Stimulated activated CD8-positive, alpha-beta memory T cell treated with anti-CD3 and anti-CD28 coated beads, Interleukin-12 subunit alpha, Interleukin-12 subunit beta, amount 100 ng/mL, for 1 hour (primary cell): ENCODE measurements around the gene CPA5.

Source experiments
- DNase-seq: peaks from one replicate; pipeline ENCODE4 v3.0.0-alpha.2; 2020; ENCODE audit warnings: low read depth

The CPA5 gene

DNA sequence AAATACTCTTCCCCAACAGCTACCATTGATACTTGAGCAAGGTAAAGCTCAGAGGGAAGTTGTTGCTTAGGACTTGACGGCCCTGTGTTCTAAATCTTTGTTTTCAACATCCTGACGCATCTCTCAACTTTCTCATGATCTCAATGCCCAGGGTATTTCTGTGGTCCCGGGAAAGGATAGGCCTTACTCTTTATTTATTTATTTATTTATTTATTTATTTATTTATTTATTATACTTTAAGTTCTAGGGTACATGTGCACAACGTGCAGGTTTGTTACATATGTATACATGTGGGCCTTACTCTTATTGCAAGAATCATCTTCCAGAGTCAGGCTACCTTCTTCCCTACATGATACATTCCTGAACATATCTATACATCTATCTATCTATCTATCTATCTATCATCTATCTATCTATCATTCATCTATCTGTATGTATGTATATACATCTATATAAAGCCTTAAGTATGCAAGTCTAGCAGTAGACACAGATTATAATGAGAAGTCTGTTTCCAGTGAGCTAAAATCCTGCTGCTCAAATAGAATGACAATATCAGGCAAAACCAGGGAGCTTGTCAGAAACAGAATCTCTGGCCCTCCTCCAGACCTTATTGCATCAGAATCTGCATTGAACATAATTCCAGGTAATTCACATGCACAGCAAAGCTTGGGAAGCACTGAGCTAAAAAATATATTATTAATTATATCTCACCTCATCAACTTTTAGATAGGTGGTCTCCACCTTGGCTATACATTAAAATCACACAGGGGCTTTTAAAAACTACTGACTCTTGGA is 12.2 kb upstream of the CPA5 start:
- DNase-seq = no peak

DNA sequence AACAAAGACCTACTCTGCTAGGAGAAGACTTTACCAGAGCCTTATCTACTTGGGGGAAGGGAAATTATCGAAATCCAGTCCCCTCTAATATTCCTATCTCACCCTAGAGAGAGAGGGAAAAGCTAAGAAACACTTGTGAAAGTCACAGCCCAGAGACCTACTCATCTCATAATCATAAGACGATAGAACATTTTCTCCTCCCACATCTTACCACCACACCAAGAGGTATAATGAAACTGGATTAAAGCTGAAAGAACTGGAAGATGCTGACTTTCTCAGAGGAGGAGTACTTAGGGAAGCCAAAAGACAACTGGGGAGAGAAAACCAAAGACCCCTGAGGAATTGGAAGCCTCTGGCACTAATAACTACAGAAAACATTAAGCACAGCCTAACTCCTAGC is 10.8 kb upstream of the CPA5 start:
- DNase-seq = no peak

DNA sequence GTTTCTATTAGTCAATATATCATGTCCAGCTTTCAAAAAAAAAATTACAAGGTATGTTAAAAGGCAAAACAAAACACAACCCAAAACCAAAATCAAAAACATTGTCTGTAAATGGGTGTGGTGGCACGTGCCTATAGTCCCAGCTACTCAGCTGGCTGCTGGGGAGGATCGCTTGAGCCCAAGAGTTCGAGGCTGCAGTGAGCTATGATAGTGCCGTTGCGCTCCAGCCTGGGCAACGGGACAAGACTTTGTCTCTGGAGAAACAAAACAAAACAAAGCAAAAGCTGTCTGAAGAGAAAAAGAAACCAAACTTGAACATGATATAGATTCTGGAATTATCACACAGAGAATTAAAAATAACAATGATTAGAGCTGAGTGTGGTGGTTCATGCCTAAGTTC is 10.3 kb upstream of the CPA5 start:
- DNase-seq = no peak

DNA sequence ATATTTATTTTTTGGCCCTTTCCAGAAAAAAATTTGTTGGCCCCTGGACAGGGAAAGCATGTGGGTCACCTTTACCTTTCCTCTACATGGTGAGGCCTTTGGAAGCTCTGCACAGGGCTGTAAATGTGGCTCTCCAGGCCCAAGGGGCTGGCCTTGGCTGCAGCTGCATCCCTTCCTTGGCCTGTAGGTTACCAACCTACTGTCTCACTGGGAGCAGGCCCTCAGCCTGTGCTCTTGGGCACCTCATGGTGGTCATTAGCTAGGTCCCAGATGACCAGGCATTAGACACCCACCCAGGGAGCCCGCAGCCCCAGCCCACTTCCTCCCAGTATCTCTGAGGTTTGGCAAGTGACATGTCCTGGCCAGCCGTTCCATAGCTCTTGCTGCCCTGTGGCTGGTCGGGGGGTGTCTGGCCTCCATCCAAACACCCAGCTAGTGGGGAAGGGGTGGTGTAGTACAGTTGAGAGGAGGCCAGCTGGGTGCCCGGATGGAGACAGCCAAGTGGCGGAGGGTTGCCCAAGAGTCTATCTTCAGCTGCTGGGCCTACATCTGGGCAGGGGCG is 7.1 kb upstream of the CPA5 start:
- DNase-seq = no peak

DNA sequence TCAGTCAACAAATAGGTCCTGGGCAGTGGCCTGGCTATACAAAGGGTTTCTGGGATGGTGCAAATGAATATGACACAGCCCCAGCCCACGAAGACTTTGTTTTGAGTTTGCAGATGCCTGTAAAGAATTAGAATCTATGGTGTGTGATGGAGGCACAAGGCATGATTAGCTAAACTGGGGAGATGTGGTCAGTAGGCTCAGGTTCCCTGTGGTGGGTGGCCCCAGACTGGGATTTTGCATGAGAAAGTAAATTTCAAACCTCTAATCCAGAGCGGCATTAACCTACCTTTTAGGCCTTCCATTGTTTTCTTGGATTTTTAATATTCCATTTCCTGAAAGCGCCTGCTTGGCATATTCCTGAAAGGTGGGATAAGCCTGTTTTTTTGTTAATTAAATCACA is 6.4 kb upstream of the CPA5 start:
- DNase-seq = no peak

DNA sequence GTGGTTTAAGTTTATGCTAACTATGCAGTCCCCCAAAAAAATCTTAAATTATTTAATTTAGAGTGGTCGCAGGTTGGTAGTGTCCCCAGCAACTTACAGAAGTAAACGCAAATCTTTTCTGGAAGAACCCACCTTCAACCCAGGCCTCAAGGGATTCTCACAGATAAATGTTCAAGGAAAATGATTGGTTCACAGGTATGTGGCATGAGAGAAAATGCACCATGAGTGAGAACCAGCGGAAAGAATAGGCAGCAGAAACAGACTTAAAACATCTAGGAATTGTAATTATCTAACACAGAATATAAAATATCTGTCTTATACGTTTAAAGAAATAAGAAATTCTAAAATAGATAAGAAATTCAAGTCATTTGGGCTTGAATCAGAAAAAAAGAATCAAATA is 2.7 kb upstream of the CPA5 start:
- no peak for DNase-seq

DNA sequence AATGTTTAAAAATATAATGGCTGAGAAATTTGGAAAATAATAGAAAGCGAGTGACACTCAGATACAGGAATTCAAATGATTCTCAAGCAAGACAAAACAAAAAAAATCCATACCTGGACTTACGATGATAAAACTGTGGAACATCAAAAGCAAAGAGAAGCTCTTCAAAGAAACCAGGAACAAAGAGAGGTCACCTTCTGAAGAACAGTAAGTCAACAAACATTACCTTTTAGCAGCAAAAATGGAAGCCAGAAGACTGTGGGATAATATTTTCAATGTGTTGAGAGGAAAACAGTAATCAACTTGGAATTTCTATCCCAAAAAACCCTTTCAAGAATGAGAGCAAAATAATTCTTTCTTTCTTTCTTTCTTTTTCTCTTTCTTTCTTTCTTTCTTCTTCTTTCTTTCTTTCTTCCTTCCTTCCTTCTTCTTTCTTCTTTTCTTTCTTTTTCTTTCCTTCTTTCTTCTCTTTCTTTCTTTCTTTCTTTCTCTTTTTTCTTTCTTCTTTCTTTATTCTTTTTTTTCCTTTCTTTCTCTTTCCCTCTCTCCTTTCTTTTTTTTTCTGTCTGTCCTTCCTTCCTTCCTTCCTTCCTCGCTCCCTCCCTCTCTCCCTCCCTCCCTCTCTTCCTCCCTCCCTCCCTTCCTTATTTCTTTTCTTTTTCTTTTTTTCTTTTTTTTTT is 1.8 kb upstream of the CPA5 start:
- no peak for DNase-seq

DNA sequence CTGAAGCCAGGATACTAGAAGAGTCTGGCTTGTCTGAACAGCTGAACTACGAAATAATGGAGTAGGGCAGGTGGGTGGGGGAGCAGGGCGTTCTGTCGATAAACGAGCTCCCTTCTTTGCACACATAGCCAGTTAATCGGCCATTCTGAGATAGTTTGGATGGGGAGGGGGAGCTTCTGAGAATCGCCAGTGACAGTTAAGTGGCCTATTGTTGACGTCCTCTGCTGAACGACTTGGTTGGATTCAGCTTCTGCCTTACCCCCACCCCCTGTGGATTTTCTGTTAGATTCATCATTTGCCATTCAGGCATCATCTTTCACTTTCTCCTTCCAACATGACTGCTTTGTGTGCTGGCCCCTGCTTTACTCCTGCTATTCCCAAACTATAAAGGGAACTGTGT is 520 bp downstream of the CPA5 start:
- DNase-seq = no peak

DNA sequence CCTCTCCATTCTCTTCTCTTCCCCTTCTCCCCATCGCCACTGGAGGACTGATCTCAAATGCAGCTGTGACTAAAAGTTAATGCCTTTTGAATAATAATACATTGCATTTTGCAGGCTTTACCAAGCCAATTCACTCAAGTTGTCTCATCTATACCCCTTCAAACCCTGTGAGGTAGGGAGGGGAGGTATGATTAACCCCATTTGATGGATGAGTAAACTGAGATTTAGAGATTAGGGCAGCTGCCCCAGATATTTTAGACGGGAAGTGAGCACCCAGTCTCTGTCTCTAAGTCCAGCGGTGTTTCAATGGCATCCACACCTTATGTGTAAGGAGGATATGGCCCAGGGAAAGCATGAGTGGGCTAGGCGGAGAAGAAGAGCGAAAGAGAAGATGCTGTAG is 1.1 kb downstream of the CPA5 start:
- DNase-seq = no peak

DNA sequence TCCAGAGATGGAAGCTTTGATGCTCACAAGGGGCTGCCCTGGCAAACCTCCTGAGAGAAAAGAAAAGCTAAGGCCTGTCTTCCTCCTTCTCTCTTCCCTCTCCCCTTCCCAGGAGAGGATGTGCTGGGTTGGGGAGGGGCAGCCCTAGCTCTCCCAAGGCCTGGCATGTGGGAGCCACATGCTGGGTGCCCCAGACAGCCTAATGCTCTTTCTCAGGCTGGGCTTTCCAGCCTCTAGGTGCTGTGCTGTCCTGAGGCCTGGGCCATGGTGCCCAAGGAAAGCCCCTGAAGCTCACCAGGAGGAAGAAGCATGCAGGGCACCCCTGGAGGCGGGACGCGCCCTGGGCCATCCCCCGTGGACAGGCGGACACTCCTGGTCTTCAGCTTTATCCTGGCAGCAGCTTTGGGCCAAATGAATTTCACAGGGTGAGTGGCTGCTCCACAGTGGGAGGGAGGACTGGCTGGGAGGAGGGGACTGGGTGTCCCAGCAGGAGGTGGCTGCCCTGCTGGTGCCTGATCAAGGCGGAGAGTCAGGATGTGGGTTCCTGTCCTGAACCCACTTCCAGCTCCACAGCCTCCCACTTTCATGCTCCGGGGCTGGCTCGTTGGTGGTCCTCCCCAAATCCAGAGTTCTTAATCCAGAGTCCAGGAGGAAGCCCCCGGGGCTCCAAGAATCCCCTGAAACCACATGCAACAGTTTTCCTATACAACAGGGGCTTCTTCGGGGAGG is 1.7 kb downstream of the CPA5 start:
- no peak for DNase-seq

DNA sequence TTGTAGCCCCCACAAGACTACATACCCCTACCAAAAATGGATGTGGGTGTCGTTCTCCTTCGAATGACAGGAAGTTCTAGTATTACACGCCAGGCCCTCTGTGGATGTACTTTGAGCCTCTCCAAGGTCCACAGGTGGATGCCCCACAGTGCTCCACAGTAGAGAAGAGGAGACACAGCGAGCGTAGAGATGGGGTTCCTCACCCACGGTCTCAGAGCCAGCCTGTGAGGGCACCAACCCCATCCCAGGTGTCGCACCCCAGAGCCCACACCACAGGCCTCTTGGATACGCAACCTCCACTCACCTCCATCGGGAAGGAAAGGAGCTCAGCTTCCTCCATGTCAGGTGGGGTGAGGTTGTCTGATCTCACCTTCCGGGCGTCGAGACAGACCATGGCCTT is 2.3 kb downstream of the CPA5 start:
- DNase-seq = no peak

DNA sequence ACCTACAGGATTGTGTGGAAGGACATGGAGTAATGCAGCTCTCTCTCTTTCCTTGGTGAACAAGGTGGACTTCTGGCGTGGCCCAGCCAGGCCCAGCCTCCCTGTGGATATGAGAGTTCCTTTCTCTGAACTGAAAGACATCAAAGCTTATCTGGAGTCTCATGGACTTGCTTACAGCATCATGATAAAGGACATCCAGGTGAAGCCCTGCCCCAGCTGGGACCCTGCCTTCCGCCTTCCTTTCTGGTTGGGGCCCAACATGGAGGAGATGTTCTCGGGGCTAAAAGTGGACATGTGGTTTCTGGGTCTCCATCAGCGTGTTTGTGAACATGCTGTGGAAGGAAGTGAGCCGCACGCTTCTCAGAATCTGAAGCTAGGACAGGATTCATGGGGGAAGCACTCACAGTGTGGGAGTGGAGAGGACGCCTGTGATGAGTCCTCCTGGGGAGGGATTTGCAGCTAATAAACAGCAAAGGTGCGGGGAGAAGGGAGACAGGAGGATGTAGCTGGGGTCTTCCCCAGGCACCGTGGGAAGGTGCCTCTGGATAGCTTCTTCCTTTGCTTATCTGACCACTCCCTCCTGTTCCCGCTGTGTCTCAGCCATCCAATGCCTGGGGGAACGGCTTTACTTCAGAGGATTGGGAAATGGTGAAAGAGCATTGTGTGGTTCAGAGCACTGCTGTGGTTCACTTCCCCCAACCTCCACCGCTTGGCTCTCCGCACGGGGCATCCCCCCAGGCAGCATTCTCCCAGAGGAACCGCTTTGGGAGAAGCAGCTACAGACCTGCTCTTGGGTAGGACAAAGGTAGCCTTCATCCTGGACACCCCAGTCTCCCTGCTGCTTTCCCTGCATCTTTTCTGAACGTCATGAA is 5.5 kb downstream of the CPA5 start:
- DNase-seq = no peak

DNA sequence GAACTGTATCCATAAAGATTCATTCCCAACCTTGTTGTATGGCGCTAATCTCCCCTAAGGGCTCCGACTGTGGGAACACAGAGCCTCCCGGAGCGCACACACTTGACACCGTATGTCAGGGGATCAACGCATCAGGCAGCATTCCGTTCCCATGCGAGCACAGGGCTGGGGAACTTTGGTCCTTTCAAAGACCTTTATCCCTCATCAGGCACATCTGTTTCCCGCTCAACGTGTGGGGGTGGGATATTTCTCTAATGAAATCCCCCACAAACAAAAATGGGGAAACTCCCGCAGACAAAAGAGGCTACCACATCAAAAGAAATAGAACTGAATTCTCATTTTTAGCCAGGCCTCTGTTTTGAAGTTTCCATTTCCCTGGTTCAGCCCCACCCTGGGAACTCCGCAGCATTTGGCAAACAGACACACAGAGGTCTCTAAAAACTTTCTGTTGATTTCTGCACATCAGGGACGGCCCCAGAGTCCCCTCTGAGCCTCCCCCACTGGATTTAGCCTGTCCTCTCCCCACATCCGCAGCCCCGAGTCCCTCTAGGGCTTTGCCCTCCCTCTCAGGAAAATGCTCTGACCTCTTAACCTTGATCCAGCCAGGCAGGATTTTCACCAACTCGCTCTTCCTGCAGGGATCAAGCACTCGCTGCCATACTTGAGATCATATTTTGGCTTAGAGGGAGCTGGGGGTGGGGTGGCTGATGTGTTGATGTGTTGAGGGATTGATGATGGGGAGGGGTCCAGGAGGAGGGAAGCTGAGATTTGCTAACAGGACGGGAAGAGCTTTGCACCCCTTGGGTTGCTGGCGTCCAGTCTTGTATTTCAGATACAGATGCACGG is 6.6 kb downstream of the CPA5 start:
- no peak for DNase-seq

DNA sequence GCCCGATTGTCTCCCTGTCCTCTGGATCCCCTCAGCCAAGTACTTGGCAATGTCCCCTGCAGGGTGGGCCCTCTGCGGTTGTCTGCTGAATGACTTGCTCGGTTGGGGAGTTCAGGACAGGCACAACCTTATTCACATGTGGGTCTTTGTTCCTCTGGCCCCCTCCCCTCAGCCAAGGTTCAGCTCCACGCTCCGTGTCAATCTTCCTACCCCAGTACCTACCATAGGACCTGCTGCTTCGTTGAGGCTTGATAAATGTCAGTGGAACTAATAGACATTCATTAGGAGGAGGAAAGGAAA is 7.1 kb downstream of the CPA5 start:
- DNase-seq = no peak

DNA sequence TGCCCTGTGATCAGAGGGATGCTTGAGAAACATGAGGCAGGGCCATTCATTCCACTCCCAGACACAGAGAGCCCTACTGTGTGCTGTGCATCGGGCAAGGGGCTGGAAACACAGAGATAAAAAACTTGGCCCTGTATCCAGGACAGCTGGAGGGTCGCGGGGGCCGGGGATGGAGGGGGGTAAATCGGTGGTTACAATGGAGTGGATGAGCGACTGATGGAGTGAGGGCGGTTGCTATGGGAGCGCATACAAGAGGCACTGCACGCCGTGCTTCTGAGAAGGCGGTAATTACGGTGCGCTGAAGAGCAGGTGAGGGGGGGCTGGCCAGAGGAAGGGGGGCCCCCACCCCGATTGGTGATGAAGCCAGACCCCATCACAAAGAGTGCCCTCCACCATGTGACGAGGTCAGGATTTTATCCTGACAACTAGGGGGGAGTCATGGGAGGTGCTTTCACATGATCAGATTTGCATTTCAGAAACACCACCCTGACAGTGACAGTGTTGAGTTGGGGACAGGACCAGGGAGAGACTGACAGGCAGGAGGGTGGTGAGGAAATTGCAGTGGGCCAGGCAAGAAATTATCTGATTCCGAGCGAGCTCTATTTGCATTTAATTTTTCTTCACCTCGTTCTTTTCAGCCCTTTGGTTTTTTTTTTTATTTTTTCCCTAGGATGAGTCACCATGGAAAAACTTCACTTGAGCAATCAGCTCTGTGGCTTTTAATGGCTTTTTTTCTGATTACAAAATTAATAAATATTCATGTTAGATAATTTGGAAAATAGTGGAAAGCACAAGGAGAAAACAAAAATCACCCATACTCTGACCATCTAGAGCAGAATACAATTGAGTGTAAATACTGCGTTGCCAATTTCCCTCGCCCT is 7.8 kb downstream of the CPA5 start:
- no peak for DNase-seq

DNA sequence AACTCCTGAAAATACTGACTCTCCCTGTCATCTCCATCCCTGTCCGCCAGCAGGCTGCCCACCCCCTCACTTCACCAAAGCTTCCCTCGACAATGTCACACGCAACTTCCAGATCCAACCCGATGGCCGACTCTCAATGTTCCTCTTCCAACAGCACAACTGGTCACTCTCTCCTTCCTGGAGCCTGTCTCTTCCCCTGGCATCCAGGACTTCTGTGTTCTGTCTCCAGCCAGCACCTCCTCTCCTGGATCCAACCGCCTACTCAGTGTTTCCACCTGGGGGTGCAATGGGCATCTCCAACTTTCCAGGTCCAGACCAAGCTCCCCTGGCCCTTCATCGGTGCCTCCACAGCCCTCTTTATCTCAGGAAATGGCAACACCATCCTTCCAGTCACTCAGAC is 8.6 kb downstream of the CPA5 start:
- DNase-seq = no peak

DNA sequence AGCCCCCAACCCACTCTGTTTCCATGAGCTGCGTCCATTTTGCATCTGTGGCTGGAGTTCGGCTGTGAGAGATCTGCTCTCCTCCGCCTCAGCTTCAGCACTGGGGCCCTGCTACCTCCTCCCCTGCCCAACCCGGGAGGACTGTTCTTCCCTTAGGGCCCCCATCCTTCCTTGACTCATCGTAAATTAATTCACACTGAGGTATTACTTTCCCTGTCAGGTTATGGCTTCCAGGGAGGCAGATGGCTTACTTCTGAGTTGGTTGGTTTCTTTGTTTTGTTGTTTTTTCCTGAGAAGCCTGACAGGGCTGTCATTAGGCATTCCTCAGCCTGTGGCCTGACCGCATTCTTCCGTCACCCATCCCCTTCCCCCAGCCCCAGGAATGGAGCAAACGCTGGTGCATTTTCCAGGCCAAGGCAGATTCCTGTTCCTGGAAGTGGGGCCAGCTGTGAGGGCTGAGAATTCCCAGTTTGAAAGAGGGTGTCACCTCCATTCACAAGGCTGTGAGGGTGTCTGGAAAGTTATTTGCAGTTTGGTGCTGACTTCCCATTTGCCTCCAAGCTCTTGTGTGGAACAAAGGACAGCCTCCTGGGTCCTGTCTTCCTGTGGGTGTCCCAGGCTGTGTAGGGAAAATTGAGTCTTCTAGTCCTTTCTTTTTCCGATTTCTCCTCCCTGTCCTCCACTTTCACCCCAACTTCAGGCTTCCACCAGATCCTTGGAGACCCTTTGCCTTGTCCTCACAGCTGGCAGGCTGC is 11.7 kb downstream of the CPA5 start:
- no peak for DNase-seq

DNA sequence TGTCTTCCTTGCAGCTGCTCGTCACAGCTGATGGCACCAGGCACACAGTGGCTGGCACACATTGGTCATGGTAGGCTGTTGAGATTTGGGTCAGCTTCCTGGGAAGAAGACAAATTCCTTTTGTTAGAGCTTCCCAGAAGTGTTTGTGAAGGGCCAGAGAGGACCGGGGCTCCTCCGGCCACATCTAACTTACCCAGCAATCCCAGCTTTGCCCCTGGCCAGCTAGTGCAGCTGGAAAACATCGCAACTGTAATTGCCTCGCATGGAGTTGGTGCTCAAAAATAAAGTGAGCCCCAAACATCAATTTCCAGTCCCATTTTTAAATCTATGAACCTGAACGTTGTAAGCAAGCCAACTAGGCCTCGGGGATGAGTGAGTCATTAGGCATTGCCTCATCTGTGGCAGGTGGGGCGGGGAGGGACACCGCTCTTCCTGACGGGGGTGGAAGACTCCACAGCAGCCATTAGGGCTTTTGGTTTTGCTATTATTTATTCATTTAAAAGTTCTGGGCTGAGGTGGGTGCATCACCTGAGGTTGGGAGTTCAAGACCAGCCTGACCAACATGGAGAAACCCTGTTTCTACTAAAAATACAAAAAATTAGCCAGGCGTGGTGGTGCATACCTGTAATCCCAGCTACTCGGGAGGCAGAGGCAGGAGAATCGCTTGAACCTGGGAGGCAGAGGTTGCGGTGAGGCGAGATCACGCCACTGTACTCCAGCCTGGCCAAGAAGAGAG is 12.4 kb downstream of the CPA5 start:
- DNase-seq = no peak

DNA sequence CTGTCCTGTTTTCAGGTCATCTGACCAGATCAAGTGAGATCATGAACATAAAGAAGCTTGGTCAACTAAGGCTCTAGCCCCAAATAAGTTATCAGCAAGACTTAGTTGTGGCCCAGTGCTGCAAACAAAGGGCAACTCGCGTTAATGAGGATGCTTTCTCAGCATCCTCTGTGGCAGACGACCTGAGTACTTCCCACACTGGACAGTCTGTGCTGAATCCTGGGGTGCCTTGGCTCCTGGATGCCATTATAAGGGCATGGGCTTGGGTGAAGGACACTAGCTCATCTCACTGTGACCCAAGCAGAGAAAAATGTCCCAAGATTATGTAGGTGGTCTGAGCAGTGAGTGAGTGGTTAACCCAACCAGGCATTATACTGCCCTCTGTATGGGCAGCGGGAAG is 13.9 kb downstream of the CPA5 start:
- DNase-seq = no peak
